Measurements from ENCODE around the gene IL17RB.

DNA sequence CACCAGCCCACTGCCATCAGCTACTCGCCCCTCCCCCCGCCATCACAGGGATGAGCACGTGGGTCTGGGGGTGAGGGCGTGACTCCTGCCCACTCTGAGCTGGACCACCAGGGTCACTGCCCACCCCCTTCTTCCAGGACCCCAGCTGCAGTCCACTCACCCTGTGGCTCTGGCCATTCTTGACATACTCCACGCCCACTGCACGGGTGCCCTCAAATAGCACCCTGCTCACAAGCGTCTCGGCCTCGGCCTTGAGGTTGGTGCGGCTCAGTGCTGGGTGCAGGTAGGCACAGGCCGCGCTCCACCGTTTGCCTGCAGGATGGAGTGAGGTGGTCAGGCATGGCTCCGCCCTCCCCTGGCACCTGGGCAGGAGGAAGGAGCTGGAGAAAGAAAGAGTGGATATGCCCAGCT, 24.0 kb upstream of the IL17RB start:
- TF ChIP-seq POLR2AphosphoS5 (IDR thresholded peaks at IDR 0.05; ENCODE audit: low read depth, low read length) (no peak), POLR2A (IDR thresholded peaks at IDR 0.05; ENCODE audit: low read depth, low read length) (no peak), TAF1 (IDR thresholded peaks at IDR 0.05; ENCODE audit: low read depth, low read length) (no peak), POU2F2 (IDR thresholded peaks at IDR 0.05; ENCODE audit: low read depth, low read length) (no peak), SPI1 (IDR thresholded peaks at IDR 0.05; ENCODE audit: low read depth, low read length) (no peak), PAX5 (IDR thresholded peaks at IDR 0.05; ENCODE audit: insufficient read depth, low read length, severe bottlenecking) (no peak)
